ENCODE data around the gene SLC35B4.

Gene SLC35B4

GRCh38 chr7:134320201-134320600, 3.5 kb upstream of the SLC35B4 start:
- TF ChIP-seq EZH2phosphoT487 (conservative IDR thresholded peaks at IDR 0.05; ENCODE audit: low read length) (no peak), CTCF (IDR thresholded peaks at IDR 0.05; ENCODE audit: insufficient read depth, low read length, poor library complexity, severe bottlenecking) (no peak)
- Histone ChIP-seq H3K9me2 (replicated peaks; ENCODE audit: insufficient read depth, low read length) (no peaks in the 10 kb centered on the region), H3K79me2 (ENCODE audit: insufficient read depth, low read length) (peaks cover 11% of the 10 kb centered on the region; the same call in 1 of the 2 replicates), H2AFZ (ENCODE audit: low read depth, low read length, severe bottlenecking) (no peak overlapping the region), H3K9me3 (ENCODE audit: insufficient read depth, low read length) (no peaks in the 10 kb centered on the region), H3K27ac (ENCODE audit: low read depth, low read length) (no peak overlapping the region), H4K20me1 (ENCODE audit: low read depth, low read length) (no peaks in the 10 kb centered on the region), H3K9ac (ENCODE audit: low read length) (no peak overlapping the region), H3K36me3 (ENCODE audit: low read length) (no peaks in the 10 kb centered on the region), H3F3A (ENCODE audit: insufficient read depth) (no peaks in the 10 kb centered on the region), H3K4me2 (ENCODE audit: low read depth, low read length, poor library complexity, severe bottlenecking) (no peak overlapping the region), H3K27me3 (ENCODE audit: low read length) (no peaks in the 10 kb centered on the region), H3K4me3 (ENCODE audit: insufficient read depth, low read length, poor library complexity, severe bottlenecking) (no peak overlapping the region)

GRCh38 chr7:134318443-134318842, 1.7 kb upstream of the SLC35B4 start:
- no peaks in the 10 kb centered on the region for H3K27me3 ChIP-seq (ENCODE audit: low read length)
- no peak for TF ChIP-seq EZH2phosphoT487 (conservative IDR thresholded peaks at IDR 0.05; ENCODE audit: low read length)
- TF ChIP-seq CTCF (IDR thresholded peaks at IDR 0.05; ENCODE audit: insufficient read depth, low read length, poor library complexity, severe bottlenecking), result no peak
- H3K9me2 ChIP-seq (replicated peaks; ENCODE audit: insufficient read depth, low read length), result no peaks in the 10 kb centered on the region
- no peaks in the 10 kb centered on the region for H4K20me1 ChIP-seq (ENCODE audit: low read depth, low read length)
- no peaks in the 10 kb centered on the region for H3K36me3 ChIP-seq (ENCODE audit: low read length)
- no peak overlapping the region for H3K4me2 ChIP-seq (ENCODE audit: low read depth, low read length, poor library complexity, severe bottlenecking)
- H2AFZ ChIP-seq (ENCODE audit: low read depth, low read length, severe bottlenecking), result no peak overlapping the region
- H3K9me3 ChIP-seq (ENCODE audit: insufficient read depth, low read length), result no peaks in the 10 kb centered on the region
- no peak overlapping the region for H3K4me3 ChIP-seq (ENCODE audit: insufficient read depth, low read length, poor library complexity, severe bottlenecking)
- H3K79me2 ChIP-seq (ENCODE audit: insufficient read depth, low read length), result peaks cover 19% of the 10 kb centered on the region; the same call in 1 of the 2 replicates
- H3K27ac ChIP-seq (ENCODE audit: low read depth, low read length), result no peak overlapping the region
- no peak overlapping the region for H3K9ac ChIP-seq (ENCODE audit: low read length)
- no peaks in the 10 kb centered on the region for H3F3A ChIP-seq (ENCODE audit: insufficient read depth)

GRCh38 chr7:134317434-134317833, 704 bp upstream of the SLC35B4 start:
- Histone ChIP-seq H3K9ac (ENCODE audit: low read length) (peak overlapping the region; percentile 34), H3K9me3 (ENCODE audit: insufficient read depth, low read length) (no peaks in the 10 kb centered on the region), H2AFZ (ENCODE audit: low read depth, low read length, severe bottlenecking) (peak overlapping the region; percentile 83), H3K27ac (ENCODE audit: low read depth, low read length) (no peak overlapping the region), H4K20me1 (ENCODE audit: low read depth, low read length) (no peaks in the 10 kb centered on the region), H3F3A (ENCODE audit: insufficient read depth) (no peaks in the 10 kb centered on the region), H3K4me2 (ENCODE audit: low read depth, low read length, poor library complexity, severe bottlenecking) (peak overlapping the region; percentile 66), H3K27me3 (ENCODE audit: low read length) (no peaks in the 10 kb centered on the region), H3K79me2 (ENCODE audit: insufficient read depth, low read length) (peaks cover 24% of the 10 kb centered on the region; the same call in 1 of the 2 replicates), H3K9me2 (replicated peaks; ENCODE audit: insufficient read depth, low read length) (no peaks in the 10 kb centered on the region), H3K36me3 (ENCODE audit: low read length) (no peaks in the 10 kb centered on the region), H3K4me3 (ENCODE audit: insufficient read depth, low read length, poor library complexity, severe bottlenecking) (peak overlapping the region; percentile 43)
- TF ChIP-seq EZH2phosphoT487 (conservative IDR thresholded peaks at IDR 0.05; ENCODE audit: low read length), result no peak
- TF ChIP-seq CTCF (IDR thresholded peaks at IDR 0.05; ENCODE audit: insufficient read depth, low read length, poor library complexity, severe bottlenecking), result no peak
